ENCODE results near the gene ATXN2L.
"Not testable (repeated sequence)": the region's sequence is repeated elsewhere in the genome, so short reads cannot be mapped to it uniquely, and the experiment has no call there.

The ATXN2L gene

DNA sequence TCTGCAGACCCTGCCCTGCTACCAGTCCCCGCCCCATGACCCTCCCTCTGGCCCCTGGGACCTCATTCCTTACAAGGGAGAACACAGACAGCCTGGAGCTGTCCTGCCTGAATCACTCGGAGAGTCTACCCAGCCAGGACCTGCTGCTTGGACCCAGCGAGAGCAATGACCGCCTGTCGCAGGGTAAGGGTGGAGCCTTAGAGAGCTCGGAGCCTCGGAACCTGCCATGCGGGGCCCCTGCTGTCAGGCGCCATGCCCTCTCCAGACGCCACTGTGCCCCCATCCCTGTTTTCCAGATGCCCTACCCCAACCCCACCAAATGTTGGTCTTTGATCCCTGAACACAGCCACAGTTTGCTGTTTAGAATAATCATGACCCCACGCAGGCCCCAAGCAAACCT, 46.4 kb downstream of the ATXN2L start:
- DNase-seq (ENCODE audit: low spot score), result no peak

DNA sequence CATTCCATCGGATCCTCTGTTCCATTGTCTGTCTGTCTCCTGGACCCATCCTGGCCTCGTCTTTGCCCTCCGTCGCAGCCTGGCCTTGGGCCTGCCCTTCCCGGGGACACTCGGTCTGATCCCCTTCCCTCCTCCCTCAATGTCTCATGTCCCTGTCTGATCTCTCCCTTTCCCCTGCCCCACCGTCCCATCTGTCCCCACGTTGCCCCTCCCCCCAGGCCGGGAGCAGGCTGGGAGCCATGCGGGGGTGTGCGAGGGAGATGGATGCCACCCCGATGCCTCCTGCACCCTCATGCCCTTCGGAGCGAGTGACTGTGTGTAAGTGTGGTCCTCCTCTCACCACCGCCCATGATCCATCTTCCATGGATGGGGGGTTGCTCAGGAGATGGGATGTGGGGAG, 50.2 kb downstream of the ATXN2L start:
- no peak for DNase-seq (ENCODE audit: low spot score)

DNA sequence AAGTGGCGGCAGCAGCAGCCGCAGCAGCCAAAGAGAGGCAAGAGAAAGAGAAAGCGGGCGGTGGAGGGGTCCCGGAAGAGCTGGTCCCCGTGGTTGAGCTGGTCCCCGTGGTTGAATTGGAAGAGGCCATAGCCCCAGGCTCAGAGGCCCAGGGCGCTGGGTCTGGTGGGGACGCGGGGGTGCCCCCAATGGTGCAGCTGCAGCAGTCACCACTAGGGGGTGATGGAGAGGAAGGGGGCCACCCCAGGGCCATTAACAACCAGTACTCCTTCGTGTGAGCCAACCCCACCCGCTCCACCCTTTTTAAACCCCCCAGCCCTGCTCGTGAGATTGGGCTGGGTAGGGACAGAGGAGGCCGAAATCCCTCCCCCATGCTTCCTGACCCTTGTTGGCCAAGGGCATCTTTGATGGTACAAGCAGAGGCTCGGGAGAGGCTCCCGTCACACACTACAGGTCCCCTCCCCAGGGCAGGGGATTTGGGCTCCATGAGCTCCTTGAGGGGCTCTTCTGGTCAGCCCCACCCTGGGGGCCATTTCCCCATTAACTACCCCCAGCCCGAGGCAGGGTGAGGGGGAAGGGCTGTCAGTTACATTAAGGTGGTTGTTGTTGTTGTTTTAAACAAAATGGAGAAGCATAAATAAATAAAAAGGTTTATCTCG, 50.9 kb downstream of the ATXN2L start:
- DNase-seq (ENCODE audit: low spot score), result no peak

DNA sequence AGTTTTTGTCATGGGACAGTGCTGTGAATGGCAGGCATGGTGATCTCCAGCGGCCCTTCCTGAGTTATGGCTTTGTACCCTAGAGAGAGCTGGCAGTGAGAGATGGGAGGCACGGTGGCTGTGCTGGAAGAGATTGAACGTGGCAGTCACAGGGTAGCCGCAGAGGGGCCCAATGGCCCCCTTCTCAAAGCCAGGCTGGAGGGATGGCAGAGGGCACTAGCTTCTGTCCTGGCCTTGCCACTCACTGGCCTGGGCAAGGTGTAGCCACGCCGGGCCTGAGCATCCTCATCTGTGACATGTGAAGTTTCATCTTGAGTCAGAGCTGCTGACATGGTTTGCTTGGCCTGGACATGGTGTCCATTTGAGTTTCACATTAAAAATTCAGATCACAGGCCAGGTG, 51.6 kb downstream of the ATXN2L start:
- DNase-seq (ENCODE audit: low spot score), result no peak

GRCh38 chr16:28875134-28876018, 52.6 kb downstream of the ATXN2L start:
- no peak for DNase-seq (ENCODE audit: low spot score)

DNA sequence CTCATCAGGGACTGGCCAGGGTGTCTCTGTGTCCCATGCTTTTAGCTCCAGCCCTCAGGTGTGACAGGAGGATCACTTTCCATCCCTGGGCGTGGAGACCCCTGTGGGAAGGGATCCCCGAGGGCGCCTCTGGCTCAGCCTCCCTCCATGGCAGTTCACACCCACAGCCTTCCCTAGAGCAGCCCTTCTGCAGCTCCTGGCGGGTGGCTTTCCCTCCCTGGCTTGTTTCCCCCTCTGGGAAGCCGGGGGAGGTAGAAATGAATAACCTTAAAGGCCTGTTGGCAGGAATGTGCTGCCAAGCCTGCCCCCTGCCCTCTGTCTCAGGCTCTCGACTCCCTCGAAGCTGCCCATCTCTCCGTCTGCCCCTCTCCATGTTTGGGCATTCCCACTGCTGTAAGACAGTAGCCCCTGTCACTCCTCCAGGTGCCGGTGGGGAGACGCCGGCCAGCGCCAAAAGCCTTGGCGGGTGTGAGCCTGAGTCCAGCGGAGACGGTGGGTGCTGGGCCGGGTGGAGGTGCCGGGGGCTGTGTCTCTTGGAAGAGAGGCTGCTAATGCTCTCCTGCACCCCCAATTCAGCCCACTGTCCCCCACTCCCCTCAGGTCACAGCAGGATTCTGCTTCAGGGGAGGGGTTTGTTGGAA, 53.3 kb downstream of the ATXN2L start:
- no peak for DNase-seq (ENCODE audit: low spot score)

GRCh38 chr16:28876973-28877654, 54.3 kb downstream of the ATXN2L start:
- no peak for DNase-seq (ENCODE audit: low spot score)

GRCh38 chr16:28877655-28878000, 54.8 kb downstream of the ATXN2L start:
- no peak for DNase-seq (ENCODE audit: low spot score)

GRCh38 chr16:28878083-28878926, 55.5 kb downstream of the ATXN2L start, which contains the start of gene ATP2A1:
ATP2A1 (plus strand) TSS chr16:28878488; CDS start chr16:28878672, 184 bp downstream.
- DNase-seq (ENCODE audit: low spot score), result no peak

DNA sequence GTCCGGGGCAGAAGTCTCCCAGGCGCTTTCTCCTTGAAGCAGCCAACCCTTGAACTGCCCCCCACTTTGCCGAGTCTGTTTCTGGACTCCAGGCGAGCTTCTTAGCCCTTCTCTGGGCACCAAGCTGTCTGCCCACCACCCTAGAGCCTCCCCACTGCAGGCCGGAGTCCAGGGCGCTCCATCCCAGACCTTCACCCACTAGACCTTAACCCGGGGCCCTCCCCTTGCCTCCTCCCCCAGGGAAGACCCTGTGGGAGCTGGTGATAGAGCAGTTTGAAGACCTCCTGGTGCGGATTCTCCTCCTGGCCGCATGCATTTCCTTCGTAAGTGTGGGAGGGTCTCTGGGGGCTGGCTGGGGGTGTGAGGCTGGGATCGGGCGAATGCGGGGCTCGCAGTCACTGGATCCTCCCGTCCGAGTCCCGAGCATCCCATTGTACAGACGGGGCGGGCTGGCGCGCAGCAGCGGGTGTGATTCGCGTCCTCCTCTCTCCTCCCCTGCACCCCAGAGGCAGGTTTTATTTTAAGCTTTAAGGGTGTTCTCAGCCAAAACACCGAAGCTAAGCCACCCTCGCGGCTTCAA, 56.6 kb downstream of the ATXN2L start:
- DNase-seq (ENCODE audit: low spot score), result no peak

DNA sequence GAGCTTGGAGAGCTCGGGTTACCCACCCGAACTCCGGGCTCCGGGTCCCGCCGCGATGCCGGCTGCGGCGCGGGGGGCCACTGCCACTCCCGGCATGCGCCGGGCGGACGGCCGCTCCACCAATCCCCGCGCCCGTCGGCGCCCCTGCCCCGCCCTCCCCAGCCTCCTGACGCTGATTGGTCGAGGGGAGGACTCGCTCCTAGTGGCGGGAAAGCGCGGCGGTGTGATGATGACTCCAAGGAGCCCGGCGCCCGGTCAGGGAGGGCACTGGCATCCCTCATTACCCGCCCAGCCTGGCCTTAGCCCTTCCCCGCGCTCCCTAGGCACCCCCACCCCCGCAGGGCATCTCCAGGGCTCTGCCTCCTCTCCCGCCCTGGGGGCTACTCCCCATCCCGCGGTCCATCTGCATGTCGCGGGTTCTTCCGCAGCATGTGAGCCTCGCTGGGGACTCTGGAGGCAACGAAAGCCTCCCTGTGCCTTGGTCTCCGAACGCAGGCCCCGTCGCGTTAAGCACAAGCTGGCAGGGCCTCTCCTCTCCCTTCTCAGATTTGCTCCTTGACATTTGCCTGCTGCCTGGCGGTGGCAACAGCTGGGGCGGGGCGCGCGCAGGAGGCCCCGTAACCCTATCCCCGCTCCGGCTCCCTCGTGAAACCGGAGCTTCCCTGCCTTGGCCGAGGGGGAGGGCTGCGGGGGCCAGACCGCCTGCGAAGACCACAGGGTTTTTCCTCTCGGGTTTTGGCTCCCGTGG, 57.2 kb downstream of the ATXN2L start:
- DNase-seq (ENCODE audit: low spot score), result peak; percentile 31

DNA sequence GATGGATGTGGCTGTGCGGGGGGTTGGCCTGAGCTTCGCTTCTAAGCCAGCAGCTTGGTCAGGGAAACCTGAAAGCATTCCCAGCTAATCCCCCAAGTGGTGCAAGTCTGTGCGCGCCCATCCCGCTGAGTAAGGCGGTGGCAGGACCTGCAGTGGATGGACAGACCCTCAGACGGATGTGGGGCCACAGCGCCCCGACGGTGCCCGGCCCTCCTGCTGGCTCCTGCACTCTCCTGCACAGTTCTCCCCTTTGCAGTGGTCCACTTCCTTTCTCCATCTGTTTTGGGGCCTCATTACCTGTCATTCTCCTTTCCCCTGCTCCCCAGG, 57.8 kb downstream of the ATXN2L start:
- no peak for DNase-seq (ENCODE audit: low spot score)

- DNase-seq (ENCODE audit: low spot score), result no peak
These were observed 58.2 kb downstream of the ATXN2L start for GRCh38 chr16:28880955-28881354.

DNA sequence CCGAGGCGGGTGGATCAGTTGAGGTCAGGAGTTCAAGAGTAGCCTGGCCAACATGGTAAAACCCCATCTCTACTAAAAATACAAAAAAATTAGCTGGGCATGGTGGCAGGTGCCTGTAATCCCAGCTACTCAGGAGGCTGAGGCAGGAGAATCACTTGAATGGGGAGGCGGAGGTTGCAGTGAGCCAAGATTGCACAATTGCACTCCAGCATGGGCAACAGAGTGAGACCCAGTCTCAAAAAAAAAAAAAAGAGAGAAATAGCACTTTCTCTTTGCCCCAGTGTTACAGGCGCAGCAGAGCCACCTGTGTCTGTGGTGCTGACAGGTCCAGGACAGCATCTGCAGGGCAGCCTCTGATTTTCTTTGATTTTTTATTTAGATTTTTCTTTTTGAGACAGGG, 58.8 kb downstream of the ATXN2L start:
- not testable (repeated sequence) for DNase-seq (ENCODE audit: low spot score)

GRCh38 chr16:28882551-28883160, 59.9 kb downstream of the ATXN2L start:
- no peak for DNase-seq (ENCODE audit: low spot score)

GRCh38 chr16:28883221-28883996, 60.6 kb downstream of the ATXN2L start:
- DNase-seq (ENCODE audit: low spot score), result no peak

- DNase-seq (ENCODE audit: low spot score), result no peak
These were observed 61.2 kb downstream of the ATXN2L start for GRCh38 chr16:28884045-28884444.

All from LoVo (cell line).